ENCODE results near the gene IYD. TPM values are rescaled to one million over a fixed set of nuclear protein-coding genes. Genes with fewer than 3 reads are reported as not detected.
"Not testable (repeated sequence)": the region's sequence is repeated elsewhere in the genome, so short reads cannot be mapped to it uniquely, and the experiment has no call there.

IYD gene
- total RNA-seq, 1 donor, result not detected

DNA sequence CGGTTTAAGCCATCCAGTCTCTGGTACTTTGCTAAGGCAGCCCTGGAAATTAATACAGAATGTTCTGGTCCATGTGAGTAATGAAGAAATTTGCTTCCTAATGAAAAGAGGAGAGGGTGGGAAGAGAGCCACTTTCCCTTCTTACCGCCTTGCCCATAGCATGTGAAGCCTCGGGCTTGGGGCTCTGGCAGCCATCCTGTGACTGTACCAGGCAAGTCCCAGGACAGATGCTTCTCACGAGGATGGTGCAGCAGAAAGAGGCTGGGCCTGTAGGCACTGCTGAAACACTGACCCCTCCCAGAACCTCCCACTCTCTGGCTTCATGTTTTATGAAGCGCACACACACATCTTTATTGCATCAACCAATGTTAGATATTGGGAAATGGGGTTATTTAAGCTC is 74.8 kb downstream of the IYD start:
- no peak for DNase-seq (ENCODE audit: low read depth)
- TF ChIP-seq, protein P1, sequence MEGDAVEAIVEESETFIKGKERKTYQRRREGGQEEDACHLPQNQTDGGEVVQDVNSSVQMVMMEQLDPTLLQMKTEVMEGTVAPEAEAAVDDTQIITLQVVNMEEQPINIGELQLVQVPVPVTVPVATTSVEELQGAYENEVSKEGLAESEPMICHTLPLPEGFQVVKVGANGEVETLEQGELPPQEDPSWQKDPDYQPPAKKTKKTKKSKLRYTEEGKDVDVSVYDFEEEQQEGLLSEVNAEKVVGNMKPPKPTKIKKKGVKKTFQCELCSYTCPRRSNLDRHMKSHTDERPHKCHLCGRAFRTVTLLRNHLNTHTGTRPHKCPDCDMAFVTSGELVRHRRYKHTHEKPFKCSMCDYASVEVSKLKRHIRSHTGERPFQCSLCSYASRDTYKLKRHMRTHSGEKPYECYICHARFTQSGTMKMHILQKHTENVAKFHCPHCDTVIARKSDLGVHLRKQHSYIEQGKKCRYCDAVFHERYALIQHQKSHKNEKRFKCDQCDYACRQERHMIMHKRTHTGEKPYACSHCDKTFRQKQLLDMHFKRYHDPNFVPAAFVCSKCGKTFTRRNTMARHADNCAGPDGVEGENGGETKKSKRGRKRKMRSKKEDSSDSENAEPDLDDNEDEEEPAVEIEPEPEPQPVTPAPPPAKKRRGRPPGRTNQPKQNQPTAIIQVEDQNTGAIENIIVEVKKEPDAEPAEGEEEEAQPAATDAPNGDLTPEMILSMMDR (IDR thresholded peaks at IDR 0.05; ENCODE audit: insufficient read depth, low read depth, low read length), result no peak
- H3K4me3 ChIP-seq (ENCODE audit: low read depth, low read length), result no peak overlapping the region

DNA sequence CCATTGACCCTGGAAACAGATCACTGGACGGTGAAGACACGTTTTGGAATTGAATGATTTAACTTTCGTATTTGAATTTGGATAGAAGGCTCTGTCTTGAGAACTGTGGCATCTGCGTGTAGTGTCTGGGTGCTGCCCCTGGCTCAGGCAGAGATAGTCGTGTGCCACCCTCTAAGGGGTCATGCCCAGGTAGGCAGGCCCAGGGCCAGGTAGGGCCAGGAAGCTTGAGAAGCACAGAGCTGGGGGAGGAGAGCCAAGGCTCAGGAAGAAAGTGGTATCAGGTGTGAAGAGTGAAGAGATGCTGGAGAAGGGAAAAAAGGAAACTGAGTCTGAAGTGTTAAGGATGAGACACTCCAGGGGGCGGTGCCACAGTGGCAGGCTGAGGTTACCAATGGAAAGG is 75.5 kb downstream of the IYD start:
- no peak for DNase-seq (ENCODE audit: low read depth)
- TF ChIP-seq, protein P1 (IDR thresholded peaks at IDR 0.05; ENCODE audit: insufficient read depth, low read depth, low read length), result no peak
- no peak overlapping the region for H3K4me3 ChIP-seq (ENCODE audit: low read depth, low read length)

DNA sequence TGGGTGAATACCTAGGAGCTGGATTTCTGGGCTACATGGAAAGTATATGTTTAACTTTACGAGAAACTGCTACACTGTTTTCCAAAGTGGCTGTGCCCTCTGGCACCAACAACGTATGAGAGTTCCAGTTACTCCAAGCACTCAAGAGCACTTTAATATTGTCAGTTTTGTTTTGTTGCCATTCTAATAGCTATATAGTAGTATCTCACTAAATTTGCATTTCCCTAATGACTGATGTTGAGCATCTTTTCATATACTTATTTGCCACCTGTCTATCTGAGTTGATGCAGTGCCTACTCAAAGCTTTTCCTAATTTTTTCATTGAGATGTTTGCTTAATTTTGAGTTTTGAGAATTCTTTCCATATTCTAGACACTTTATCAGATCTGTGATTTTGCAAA is 76.7 kb downstream of the IYD start:
- no peak overlapping the region for H3K4me3 ChIP-seq (ENCODE audit: low read depth, low read length)
- TF ChIP-seq, protein P1 (IDR thresholded peaks at IDR 0.05; ENCODE audit: insufficient read depth, low read depth, low read length), result no peak
- DNase-seq (ENCODE audit: low read depth), result no peak

DNA sequence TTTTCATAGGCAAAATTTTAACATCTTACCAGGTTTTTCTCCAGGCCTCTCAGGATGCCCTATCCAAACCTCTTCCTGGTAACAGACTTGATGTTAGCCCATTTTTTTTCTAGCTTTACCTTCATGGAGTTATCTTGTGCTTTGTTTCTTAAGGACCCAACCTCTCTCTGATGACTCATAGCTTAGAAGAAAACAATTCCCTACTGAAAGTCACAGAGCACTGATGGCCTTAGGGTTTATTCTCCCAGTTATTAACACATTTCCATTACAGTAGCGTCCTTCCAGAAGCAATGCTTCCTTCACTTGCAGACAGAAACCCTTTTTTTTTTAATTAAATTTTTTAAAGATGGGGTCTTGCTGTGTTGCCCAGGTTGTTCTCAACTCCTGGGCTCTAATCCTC is 79.4 kb downstream of the IYD start:
- peak; percentile 11 for DNase-seq (ENCODE audit: low read depth)
- no peak overlapping the region for H3K4me3 ChIP-seq (ENCODE audit: low read depth, low read length)
- TF ChIP-seq, protein P1 (IDR thresholded peaks at IDR 0.05; ENCODE audit: insufficient read depth, low read depth, low read length), result no peak

DNA sequence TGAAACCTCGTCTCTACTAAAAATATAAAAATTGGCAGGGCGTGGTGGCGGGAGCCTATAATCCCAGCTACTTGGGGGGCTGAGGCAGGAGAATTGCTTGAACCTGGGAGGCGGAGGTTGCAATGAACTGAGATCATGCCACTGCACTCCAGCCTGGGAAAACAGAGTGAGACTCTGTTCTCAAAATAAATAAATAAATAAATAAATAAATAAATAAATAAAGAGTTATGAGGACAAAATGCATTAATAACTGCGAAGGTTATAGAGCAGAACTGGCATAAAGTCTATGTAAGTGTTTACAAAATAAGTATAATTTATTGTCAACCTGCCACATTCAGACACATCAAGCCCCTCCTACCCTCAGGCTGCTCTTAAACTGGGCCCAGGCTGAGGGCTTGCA is 80.2 kb downstream of the IYD start:
- DNase-seq (ENCODE audit: low read depth); H3K4me3 ChIP-seq (ENCODE audit: low read depth, low read length): not testable (repeated sequence)

DNA sequence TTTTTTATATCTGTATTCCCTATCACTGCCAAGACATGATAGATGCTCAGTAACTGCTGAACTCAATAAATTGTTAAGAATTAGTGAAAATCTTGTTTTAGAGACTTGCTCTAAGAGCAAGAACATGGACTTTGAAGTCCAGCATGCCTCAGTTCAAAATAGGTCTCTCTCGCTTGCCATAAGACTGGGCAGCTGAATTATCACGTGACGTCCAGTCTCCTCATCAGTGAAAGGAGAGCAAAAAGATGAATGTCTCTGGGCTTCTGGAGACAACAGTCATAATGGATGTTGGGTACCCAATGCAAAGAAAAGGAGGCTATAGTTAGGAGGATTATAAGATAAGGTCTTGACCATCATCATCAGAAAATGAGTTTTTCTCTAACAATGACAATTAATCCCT is 82.1 kb downstream of the IYD start:
- DNase-seq (ENCODE audit: low read depth), result no peak
- H3K4me3 ChIP-seq (ENCODE audit: low read depth, low read length), result no peak overlapping the region
- TF ChIP-seq, protein P1 (IDR thresholded peaks at IDR 0.05; ENCODE audit: insufficient read depth, low read depth, low read length), result no peak

DNA sequence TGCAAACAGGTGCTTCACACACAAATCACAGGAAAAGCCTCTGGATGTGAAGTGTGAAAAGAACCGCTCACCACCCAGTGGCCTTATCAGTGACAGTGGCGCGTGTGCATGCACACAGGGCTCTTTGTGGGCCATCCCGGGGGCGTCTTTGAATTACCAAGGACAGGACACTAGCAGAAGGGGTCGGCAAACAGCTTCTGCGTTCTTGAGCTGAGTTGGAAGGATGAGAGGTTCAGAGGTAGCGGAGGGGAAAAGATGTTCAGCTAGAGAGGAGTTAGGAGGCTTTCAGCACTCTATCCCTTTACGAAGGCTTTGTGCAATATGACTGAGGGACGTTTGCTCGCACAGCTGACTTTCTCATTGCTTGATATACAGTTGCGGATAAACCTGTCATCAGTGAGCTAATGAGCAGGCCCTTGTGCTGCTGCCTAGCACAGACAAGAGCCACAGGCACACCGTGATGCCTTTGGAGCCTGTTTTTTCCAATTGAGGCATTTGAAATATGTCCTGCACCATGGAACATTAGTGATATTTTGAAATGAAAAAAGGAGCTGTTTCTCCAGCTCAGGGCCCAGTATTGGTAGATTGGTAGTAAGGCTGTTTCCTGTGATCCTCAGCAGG is 83.1 kb downstream of the IYD start:
- no peak for DNase-seq (ENCODE audit: low read depth)
- H3K4me3 ChIP-seq (ENCODE audit: low read depth, low read length), result no peak overlapping the region
- TF ChIP-seq, protein P1 (IDR thresholded peaks at IDR 0.05; ENCODE audit: insufficient read depth, low read depth, low read length), result no peak

All from fibroblast of villous mesenchyme (primary cell).